Nephron progenitor cell (in vitro differentiated cells): Measurements from ENCODE around the gene TBC1D4.

ENCODE experiments used
- DNase-seq: peaks from one replicate; pipeline ENCODE4 v3.0.0; 2021
- H3K27ac Mint-ChIP-seq: 2 replicates; pipeline ENCODE4 v1.8.0; 2021; ENCODE audit warnings: mild to moderate bottlenecking, moderate library complexity, mixed read lengths
- H3K27me3 Mint-ChIP-seq: 2 replicates; pipeline ENCODE4 v1.8.0; 2021; ENCODE audit warnings: mild to moderate bottlenecking, low read depth, mixed read lengths; ENCODE audit not compliant: poor library complexity
- H3K36me3 Mint-ChIP-seq: 2 replicates; pipeline ENCODE4 v1.8.0; 2021; ENCODE audit warnings: low read depth, mixed read lengths
- H3K4me1 Mint-ChIP-seq: 2 replicates; pipeline ENCODE4 v1.8.0; 2021; ENCODE audit warnings: mixed read lengths
- H3K4me3 Mint-ChIP-seq: 2 replicates; pipeline ENCODE4 v1.8.0; 2021; ENCODE audit warnings: mild to moderate bottlenecking, moderate library complexity, mixed read lengths
- H3K9me3 Mint-ChIP-seq: 2 replicates; pipeline ENCODE4 v1.8.0; 2021; ENCODE audit warnings: mild to moderate bottlenecking, moderate library complexity, mixed read lengths
- CTCF ChIP-seq: fragments of 200-600 bp; sonication (generic); IDR thresholded peaks from 2 replicates; pipeline ENCODE4 v1.5.0; 2021; ENCODE audit warnings: antibody characterized with exemption

The TBC1D4 gene

GRCh38 chr13:75514080-75514995 lies 32.4 kb upstream of the TBC1D4 start:
- Mint-ChIP-seq H3K4me1 (no peaks in the 10 kb centered on the region), H3K9me3 (peaks cover 14% of the 10 kb centered on the region), H3K27me3 (peaks cover 8% of the 10 kb centered on the region), H3K4me3 (no peak overlapping the region), H3K27ac (no peak overlapping the region), H3K36me3 (no peaks in the 10 kb centered on the region)
- no peak for DNase-seq
- no peak for TF ChIP-seq CTCF

- Mint-ChIP-seq H3K4me1 (no peaks in the 10 kb centered on the region), H3K9me3 (peaks cover 7% of the 10 kb centered on the region), H3K27me3 (peaks cover 8% of the 10 kb centered on the region), H3K36me3 (no peaks in the 10 kb centered on the region), H3K27ac (no peak overlapping the region), H3K4me3 (no peak overlapping the region)
- no peak for DNase-seq
- TF ChIP-seq CTCF: no peak
Measured at GRCh38 chr13:75513271-75513670, 31.3 kb upstream of the TBC1D4 start.

GRCh38 chr13:75512253-75512652 lies 30.3 kb upstream of the TBC1D4 start:
- Mint-ChIP-seq H3K4me1 (no peaks in the 10 kb centered on the region), H3K36me3 (no peaks in the 10 kb centered on the region), H3K9me3 (no peaks in the 10 kb centered on the region), H3K27ac (no peak overlapping the region), H3K4me3 (no peak overlapping the region), H3K27me3 (peaks cover 8% of the 10 kb centered on the region)
- TF ChIP-seq CTCF: no peak
- DNase-seq: no peak

- no peak for TF ChIP-seq CTCF
- Mint-ChIP-seq H3K9me3 (no peaks in the 10 kb centered on the region), H3K36me3 (no peaks in the 10 kb centered on the region), H3K4me1 (no peaks in the 10 kb centered on the region), H3K27me3 (peaks cover 8% of the 10 kb centered on the region), H3K27ac (no peak overlapping the region), H3K4me3 (no peak overlapping the region)
- no peak for DNase-seq
Measured at GRCh38 chr13:75511051-75511625, 29.2 kb upstream of the TBC1D4 start.

- Mint-ChIP-seq H3K4me1 (no peaks in the 10 kb centered on the region), H3K9me3 (peaks cover 3% of the 10 kb centered on the region), H3K27ac (no peak overlapping the region), H3K36me3 (no peaks in the 10 kb centered on the region), H3K4me3 (no peak overlapping the region), H3K27me3 (peaks cover 8% of the 10 kb centered on the region)
- DNase-seq: no peak
- no peak for TF ChIP-seq CTCF
Measured at GRCh38 chr13:75508002-75508548, 26.1 kb upstream of the TBC1D4 start.
